GM12878 (cell line): ENCODE data around the gene LBHD1. TPM values are rescaled to one million over a fixed set of nuclear protein-coding genes. Genes with fewer than 3 reads are reported as not detected.

ENCODE experiments used
- ATF2 ChIP-seq: IDR thresholded peaks from 2 replicates; pipeline ENCODE4 v1.6.1; 2012; ENCODE audit warnings: low read length, inconsistent platforms
- BMI1 ChIP-seq: fragments of 450-650 bp; IDR thresholded peaks from 2 replicates; pipeline ENCODE4 v1.6.1; 2016; ENCODE audit warnings: mild to moderate bottlenecking, moderate library complexity, borderline replicate concordance
- IKZF2 ChIP-seq, 2 experiments: fragments of 450-650 bp; IDR thresholded peaks; 2 replicates each; pipeline ENCODE4 v1.6.1; 2017; ENCODE audit warnings: mild to moderate bottlenecking in 2 of 2, moderate library complexity in 2 of 2
- PRDM15 ChIP-seq: fragments of 450-650 bp; formaldehyde crosslinking; IDR thresholded peaks from 2 replicates; pipeline ENCODE4 v1.4.0; 2020; ENCODE audit warnings: mild to moderate bottlenecking, moderate library complexity
- RCOR1 ChIP-seq: conservative IDR thresholded peaks from 2 replicates; pipeline ENCODE4 v1.6.1; 2012; ENCODE audit warnings: low read depth, low read length, improper control_type of control experiment
- SKIL ChIP-seq: fragments of 450-650 bp; IDR thresholded peaks from 2 replicates; pipeline ENCODE4 v1.6.1; 2017; ENCODE audit warnings: mild to moderate bottlenecking, low read depth, inconsistent platforms; ENCODE audit not compliant: poor library complexity, severe bottlenecking
- TCF3 ChIP-seq: IDR thresholded peaks from 2 replicates; pipeline ENCODE4 v1.6.1; 2012; ENCODE audit warnings: low read depth, mild to moderate bottlenecking, low read length, borderline replicate concordance; ENCODE audit not compliant: insufficient read depth
- ZBED1 ChIP-seq: IDR thresholded peaks from 2 replicates; pipeline ENCODE4 v1.6.1; 2016; ENCODE audit warnings: borderline replicate concordance
- ZNF592 ChIP-seq: fragments of 450-650 bp; IDR thresholded peaks from 2 replicates; pipeline ENCODE4 v1.6.1; 2017; ENCODE audit warnings: mild to moderate bottlenecking, moderate library complexity
- ZSCAN29 ChIP-seq: fragments of 450-650 bp; IDR thresholded peaks from 2 replicates; pipeline ENCODE4 v1.6.1; 2017; ENCODE audit warnings: mild to moderate bottlenecking, moderate library complexity
- polyA plus RNA-seq, 11 experiments: library from polyadenylated mRNA; depleted of rRNA in 4 of 11; unstranded in 6 of 11; stranded (reverse) in 5 of 11; fragments of >200 nt; fragmentation: Nextera tagmentation in 4 of 11; fragmentation: Illumina TruSeq in 1 of 11; extraction: Ambion mirVana in 4 of 11; extraction: Trizol in 1 of 11; gene quantifications; 1 replicate in 1 of 11; 2 replicates in 10 of 11; pipeline versions ENCODE4 v1.2.1 to v1.2.3, GENCODE V29; 2011 to 2016; ENCODE audit warnings: inconsistent platforms in 2 of 11, missing spikeins in 2 of 11, low read depth in 1 of 11
- total RNA-seq, 4 experiments: library from RNA; depleted of rRNA in 3 of 4; stranded (reverse); fragments of >200 nt in 3 of 4; fragmentation: Illumina TruSeq in 1 of 4; extraction: Trizol in 1 of 4; gene quantifications; 2 replicates each; pipeline versions ENCODE4 v1.2.1 to v1.2.3, GENCODE V29; 2013 to 2021

Gene LBHD1
- total and polyA plus RNA-seq, 10 of the 15 experiments (the other 5 are each of a cell fraction or from before 2014, with no cell fraction given): 0.79 to 12.0 (median 7.6) TPM

GRCh38 chr11:62708392-62708791, 36.3 kb upstream of the LBHD1 start (continued):
- TF ChIP-seq PRDM15 (CRISPR knock-in tag) (no peak), BMI1 (no peak), ZBED1 (no peak), ATF2 (no peak), IKZF2 (IDR thresholded peaks at IDR 0.05) (no peak), TCF3 (no peak), ZSCAN29 (no peak), SKIL (no peak), RCOR1 (no peak), ZNF592 (no peak)
